Ureter (tissue), 1 donor: ENCODE measurements around the gene CTCFL. TPM values are rescaled to one million over a fixed set of nuclear protein-coding genes. Genes with fewer than 3 reads are reported as not detected.

Source experiments
- DNase-seq: peaks from one replicate; pipeline ENCODE4 v3.0.0-alpha.2; 2020; ENCODE audit warnings: low spot score
- total RNA-seq: library from RNA; stranded (reverse); gene quantifications from one replicate; pipeline ENCODE4 v1.2.4, GENCODE V29; 2023
- donor health status: DM: yes; HTN: yes; CAD: no.

Gene CTCFL
- total RNA-seq, 1 donor from 2014 or later: not detected

- peak; percentile 65 for DNase-seq
Measured at GRCh38 chr20:57560554-57561355, 35.8 kb upstream of the CTCFL start, which contains the start of gene PCK1. Gene PCK1, plus strand, starts transcription at chr20:57561110. Its CDS starts 302 bp downstream, at chr20:57561412.

- DNase-seq: no peak
Measured at GRCh38 chr20:57559658-57560553, 35.0 kb upstream of the CTCFL start.

DNA sequence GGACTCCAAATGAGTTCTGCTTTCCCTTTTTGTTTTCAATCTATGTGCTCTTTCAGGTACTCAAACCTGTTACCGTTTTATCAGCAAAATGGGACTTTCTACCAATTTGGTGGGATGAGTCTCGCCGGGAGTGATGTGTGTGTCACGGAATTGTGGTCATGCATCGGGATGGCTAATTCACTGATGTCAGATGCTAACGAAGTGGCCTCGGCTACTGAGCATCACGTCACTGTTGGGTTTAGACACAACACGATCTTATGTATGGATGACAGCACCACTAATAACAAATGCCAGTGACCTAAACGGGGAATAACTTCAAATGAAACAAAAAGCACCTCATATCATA lies 34.3 kb upstream of the CTCFL start:
- no peak for DNase-seq

- DNase-seq: no peak
Measured at GRCh38 chr20:57558614-57559288, 33.8 kb upstream of the CTCFL start.

- DNase-seq: no peak
Measured at GRCh38 chr20:57557926-57558613, 33.1 kb upstream of the CTCFL start.

DNA sequence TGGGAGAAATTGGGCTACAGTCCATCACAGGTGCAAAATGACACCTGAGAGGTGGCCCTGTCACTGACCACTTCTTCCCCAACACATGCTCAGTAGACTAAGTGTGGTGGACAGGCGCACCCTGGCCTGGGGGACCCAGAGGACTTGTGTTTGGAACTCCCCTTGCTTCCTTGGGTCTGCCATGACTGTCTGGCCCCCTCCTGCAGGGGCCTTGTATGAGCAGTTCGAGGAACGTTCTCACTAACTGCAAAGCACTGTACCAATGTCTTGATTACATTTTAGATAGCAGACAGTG lies 32.0 kb upstream of the CTCFL start:
- DNase-seq: no peak

GRCh38 chr20:57555457-57556184 lies 30.7 kb upstream of the CTCFL start:
- DNase-seq: no peak

GRCh38 chr20:57553376-57554018 lies 28.6 kb upstream of the CTCFL start:
- no peak for DNase-seq

- DNase-seq: no peak
Measured at GRCh38 chr20:57552471-57552870, 27.5 kb upstream of the CTCFL start.

DNA sequence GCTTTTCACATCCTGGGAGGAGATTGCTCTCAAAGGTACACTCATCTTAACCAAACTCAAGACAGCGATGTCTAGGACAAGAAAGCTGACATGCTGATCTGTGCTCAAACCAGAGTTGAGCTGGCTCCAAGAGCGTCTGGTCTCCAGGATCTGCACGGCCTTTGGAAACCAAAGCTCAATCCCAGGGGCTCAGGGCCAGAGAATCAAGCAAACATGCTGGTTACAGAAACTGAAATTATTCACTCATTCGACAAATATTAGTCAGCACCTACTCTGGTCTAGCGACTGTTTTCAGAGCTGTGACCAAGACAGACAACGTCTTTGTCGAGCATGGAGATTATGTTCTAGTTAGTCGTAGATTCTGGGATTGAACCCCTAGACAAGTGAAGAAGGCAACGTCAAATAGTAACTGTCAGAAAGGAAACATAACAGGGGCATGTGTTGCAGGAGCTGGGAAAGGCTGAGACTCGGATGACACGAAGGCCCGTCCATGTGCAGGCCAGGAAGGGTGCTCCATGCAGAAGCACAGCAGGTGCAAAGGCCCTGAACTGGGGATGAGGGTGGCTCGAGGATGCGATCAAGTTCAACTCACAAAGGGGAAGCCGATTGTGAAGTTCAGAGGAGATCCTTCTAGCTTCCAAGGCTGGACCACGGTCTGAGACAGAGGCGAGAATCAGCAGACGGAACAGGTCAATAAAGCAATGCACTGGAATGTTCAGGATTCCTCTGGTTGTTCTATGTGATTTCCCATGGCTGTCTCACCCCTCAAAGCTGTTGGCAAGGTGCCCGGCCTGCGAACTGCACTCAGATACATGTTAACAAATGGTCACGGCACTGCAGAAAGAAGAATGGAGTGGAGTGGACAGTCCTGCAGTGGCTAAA lies 23.5 kb upstream of the CTCFL start:
- DNase-seq: no peak

DNA sequence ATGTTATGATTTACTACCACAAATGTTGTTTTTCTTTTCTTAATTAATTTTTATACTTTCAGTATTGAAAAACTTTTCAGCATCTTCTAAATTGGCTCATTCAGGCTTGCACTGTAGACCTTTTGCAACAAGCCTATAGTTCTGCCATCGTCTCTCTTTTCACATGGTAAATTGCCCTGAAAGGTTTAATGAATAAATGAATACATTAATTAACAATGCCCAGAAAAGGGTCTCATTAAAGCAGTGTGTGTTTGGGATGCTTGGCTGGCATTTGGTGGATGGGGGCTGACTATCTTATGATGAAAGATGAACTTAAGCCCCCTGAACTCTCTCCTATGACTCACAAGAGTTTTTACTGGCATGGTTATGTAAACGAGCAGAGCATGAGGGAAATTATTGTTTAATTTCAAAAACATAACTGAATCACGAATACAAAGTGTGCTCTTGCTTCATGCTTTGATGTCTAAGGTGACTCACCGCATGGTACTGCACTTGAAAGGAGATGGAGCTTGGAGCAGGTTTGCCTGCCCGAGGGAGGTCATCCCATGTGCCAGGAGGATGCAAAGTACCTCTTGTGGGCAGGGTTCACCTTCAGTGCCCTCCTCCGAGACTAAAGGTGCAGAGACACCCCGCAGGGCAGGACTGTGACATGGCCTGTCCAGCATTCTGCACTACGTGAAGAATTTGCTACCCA lies 22.2 kb upstream of the CTCFL start:
- DNase-seq: no peak

DNA sequence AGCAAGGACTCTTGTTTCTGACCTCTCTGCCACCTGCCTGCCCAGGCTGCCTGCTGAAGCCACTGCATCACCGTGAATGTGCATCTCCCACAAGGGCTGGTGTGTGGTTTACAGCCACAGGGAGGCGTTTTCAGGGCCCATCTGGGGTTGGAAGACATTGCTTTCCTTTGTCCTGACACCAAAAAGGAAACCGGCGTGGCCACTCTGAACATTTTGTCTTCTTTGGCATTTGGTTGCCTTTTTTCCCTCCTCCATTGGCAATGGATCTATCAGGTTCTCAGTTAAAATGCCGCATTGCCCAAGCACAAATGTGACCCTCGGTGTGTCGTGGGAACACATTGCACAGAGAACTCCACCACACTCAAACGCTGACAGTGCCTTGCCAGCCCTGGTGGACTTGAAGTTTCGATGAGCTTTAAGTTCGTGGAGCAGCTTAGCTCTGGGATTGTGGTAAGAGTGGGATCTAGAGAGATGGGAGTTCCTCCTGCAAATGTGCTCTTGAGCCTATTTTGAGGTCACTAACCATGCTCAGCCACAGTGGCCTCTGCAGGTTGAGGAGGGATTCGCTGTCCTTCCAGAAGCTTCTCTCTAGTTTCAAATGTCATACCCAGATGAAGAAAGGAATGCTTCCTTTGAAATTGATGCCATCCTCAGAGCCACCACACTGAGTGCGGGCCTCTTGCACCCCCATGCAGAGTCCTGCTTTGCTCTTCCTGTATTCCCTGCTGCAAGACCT lies 21.2 kb upstream of the CTCFL start:
- no peak for DNase-seq

GRCh38 chr20:57544838-57545564 lies 20.1 kb upstream of the CTCFL start:
- no peak for DNase-seq

GRCh38 chr20:57543754-57544153 lies 18.8 kb upstream of the CTCFL start:
- DNase-seq: no peak

- no peak for DNase-seq
Measured at GRCh38 chr20:57540890-57541580, 16.1 kb upstream of the CTCFL start.

DNA sequence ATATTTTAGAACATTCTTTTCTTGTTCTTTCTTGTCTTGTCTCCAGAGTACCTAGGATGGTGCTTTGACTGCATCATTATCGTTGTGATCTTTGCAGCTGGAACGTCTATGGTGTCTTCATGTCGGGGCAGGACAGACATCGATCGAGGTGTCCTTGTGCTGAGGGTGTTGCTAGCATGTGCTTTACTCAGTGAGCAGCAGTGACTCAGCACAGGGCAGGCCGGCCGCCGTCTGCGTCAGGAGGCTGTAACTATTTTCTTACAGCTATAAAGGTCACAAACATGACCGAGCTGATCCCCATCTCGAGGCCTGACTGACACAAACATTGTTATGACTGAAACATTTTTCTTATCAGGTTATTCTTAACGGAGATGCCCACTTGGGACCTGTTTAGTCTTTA lies 14.9 kb upstream of the CTCFL start:
- no peak for DNase-seq

DNA sequence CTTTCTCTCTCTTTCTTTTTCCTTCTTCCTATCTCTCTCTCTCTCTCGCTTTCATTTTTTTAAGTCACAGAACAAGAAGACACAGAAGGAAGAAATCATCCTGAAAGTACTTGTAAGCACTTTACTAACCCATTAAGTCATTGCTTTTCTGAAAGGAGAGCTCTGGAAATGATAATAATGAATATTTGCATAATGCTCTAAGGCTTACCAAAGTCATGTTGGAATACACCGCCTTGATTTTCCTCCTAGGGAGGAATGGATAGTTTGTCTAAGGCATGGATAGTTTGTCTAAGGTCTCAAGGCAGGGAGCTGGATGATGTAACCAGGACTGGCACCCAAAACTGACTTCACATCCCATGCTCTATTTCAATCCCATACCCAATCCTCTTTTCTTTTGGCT lies 12.9 kb upstream of the CTCFL start:
- DNase-seq: no peak
